GM18508 (cell line): ENCODE data around the gene FEN1.

Experiments
- ATAC-seq: cut with Tn5 transposase; IDR thresholded peaks from one replicate; pipeline ENCODE4 v1.9.1; 2021; ENCODE audit warnings: moderate number of reproducible peaks; ENCODE audit not compliant: insufficient read depth, unreplicated experiment

Gene FEN1

GRCh38 chr11:61756452-61757212 is 36.1 kb upstream of the FEN1 start:
- ATAC-seq = no peak

DNA sequence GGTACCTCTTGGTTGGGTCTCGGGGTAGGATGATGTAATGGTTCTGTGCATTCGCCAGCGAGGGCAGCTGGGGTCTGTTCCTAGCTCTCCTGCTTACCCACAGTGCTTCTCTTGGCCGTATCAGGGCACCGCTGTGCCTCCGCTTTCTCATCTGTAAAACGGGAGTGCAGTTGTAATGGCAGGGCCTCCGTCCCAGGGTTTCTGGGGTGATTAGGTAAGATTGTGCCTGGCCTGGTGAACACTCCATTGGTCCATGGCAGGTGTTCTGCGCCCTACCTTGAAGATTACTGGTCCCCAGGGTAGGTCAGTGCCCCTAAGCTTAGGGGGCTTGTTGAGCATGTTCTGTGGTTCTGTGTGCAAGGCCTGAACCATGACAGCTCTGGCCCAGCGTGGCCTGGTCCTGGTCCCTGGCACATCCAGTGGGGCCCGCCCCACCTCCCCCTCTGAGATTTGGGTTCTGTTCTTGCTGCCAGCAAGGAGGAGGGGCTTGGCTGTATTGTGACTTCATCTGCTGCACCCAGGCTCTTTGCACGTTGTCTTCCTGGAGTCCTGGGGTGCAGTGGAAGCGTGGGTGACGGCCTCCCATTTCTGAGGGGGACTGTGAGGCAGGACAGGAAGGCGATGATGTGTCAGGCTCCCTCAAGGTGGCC is 35.4 kb upstream of the FEN1 start:
- no peak for ATAC-seq

- ATAC-seq = no peak
Observed at GRCh38 chr11:61760946-61761345, 31.8 kb upstream of the FEN1 start.

DNA sequence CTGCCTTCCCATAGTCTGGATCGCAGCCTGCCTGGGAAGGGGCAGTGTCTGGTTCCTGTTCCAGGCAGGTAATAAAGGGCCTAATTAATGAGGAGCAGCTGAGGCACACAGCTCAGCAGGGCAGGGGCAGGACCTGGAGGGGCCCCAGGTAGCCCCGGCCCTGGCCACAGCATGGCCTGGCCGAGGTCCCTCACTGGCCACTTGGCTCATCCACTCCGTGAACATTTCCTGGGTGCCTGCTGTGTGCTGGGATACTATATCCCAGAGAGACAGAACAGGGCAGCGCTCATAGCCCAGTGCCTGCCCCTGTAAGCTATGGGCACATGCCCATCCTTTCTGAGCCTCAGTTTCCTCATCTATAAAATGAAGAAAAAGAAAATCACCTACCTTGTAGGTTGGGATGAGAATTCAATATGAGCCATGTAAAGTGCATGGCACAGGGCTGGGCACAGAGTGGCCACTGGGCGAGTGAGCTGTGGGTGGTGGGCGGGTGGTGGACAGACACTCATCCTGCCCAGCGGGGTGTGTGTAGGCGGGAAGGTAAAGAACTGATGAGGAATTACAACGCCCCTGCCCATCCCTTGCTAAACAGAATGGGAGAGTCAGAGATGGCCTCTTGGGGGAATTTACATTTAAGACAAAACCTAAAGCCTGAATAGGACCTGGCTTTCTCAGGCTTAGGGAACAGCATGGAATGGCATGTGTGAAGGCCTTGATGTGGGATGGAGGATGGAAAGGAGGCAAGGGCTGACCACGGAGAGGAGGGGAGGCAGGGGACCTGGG is 31.1 kb upstream of the FEN1 start:
- ATAC-seq = no peak

DNA sequence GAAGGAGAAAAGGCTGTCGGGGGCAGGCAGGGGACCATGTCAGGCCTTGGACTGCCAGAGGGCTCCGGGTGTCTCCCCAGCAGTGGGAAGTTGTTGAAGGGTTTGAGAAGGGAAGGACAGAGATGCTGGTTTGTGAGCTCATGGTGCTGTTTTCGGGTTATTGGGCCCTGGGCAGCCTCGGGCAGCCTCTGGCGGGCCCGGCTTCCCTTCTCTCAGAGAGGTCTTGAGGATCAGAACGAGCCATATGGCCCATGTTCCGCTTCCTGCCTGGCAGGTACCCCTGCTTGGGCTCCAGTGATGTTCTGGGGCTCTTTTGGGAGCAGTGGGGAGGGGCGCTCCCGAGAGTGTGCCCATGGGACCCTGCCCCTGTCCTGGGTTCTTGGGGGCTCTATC is 30.5 kb upstream of the FEN1 start:
- no peak for ATAC-seq

DNA sequence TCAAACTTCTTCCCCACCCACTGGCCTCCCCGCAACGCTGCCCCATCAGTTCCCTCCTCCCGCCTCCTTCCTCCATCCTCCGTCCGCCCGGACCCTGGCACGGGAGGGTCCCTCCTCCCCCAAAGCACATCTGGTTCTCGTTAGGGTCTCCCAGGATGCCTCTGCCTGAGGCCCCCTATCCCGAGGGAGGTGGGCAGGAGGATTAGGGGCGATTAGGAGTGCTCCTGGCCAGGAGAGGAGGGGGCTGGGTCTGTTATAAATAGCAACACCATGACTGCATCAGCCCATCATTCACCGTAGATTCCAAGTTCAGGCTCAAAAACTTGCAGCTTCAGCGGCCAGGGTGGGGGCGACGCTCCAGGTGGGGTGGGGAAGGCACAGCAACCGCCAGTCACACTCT is 29.9 kb upstream of the FEN1 start:
- ATAC-seq = no peak

DNA sequence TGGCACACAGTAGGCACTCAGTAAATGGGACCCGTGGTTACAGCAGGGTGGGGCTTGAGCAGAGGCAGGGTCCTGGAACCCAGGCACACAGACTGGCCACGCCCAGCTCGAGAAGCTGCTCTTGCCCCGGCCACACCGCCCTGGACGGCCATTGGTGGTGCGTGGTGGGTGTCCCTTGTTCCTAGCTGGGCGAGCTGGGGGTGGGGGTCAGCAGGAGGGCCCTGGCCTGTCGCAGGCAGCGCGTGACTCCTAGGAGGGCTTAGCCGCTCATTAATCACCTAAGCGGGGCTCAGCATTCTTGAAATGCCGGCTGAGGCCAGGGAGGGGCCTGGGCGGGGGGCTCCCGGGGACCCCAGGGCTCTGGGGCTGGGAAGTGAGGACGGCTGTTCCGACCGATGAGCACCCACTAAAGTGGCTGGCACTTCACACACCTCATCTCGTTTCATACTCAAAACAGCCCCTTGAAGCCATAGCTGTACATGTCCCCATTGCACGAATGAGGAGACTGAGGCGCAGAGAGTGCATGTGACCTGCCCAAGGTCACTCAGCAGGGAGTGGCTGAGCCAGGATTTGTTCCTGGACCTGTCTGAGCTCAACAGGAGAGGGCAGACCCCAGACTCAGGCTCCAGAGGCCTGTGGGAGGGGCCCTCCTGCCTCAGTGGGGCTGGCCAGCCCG is 28.6 kb upstream of the FEN1 start:
- no peak for ATAC-seq

- ATAC-seq = no peak
Observed at GRCh38 chr11:61764606-61765260, 28.0 kb upstream of the FEN1 start.

DNA sequence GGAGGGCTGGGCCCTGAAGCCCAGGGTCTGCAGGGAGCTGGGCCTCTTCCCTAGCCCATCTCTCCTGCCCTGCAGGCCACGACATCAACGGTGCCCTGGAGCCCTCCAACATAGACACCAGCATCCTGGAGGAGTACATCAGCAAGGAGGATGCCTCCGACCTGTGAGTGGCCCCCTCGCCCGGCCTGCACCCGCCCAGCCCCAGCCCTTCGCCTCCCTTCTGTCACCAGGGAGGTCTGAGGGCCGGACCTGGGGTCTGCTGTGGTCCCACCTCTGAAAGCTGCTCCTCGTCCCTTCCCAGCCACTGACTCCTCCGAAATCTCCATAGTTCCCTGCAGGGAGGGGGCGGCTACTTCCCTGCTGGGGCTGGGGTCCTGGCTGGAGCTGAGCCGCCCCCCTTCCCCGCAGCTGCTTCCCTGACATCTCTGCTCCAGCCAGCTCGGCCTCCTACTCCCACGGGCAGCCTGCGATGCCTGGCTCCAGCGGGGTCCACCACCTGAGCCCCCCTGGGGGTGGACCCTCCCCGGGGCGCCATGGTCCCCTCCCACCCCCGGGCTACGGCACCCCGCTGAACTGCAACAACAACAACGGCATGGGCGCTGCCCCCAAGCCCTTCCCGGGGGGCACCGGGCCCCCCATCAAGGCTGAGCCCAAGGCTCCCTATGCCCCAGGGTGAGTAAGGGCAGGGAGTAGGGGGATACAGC is 27.0 kb upstream of the FEN1 start:
- no peak for ATAC-seq

DNA sequence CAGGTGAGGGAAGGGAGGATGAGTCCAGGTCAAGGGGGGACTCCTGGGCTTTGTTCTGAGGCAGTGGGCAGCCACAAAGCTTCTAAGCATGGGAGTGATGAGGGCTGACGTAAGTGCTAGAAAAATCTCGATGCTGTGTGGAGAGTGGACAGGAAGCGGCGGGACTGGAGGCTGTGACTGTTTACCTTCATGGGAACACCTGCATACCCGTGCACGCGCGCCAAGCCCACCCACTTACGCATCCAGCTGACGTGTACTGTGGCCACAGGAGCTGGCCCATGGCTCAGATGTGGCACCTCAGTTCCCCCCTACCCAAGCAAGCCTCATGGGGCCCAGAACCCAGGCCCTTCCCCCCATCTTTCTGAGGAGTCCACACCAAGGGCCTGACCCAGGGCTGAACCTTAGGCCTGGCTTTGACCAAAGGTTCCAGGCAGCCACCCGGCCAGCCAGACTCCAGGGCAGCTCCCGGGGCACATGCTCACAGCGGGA is 26.3 kb upstream of the FEN1 start:
- no peak for ATAC-seq

DNA sequence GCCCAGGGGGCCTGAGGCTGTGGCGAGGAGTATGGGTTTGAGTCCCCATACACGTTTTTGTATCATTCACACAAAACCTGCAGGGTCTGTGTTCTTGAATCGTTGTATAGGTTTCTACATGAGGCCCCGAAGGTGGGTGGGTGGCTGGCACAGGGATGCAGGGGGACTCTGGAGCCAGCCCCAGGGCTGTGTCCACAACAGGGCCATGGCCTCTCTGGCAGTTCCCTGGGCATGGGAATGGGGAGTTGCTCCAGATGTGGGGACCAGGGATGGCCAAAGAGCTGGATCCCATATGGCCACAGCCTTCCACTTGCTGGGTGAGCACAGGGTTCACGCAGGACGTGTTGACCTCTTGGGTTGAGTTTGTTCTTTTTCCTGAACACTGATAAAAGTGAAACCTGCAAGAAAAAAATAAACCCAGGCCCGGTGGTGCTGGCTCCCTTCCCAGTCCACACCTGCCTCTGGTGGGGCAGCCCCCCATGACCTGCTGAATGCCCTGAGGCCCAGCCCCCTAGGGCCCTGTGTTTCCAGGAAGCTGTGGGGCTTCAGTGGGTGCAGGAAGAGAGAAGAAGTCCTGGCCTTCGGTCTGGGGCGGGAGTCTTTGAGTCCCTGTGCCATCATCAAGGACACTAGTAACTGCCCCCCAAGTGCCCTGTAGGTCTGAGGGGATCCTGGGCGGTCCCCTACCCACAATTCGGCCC is 24.2 kb upstream of the FEN1 start:
- no peak for ATAC-seq

DNA sequence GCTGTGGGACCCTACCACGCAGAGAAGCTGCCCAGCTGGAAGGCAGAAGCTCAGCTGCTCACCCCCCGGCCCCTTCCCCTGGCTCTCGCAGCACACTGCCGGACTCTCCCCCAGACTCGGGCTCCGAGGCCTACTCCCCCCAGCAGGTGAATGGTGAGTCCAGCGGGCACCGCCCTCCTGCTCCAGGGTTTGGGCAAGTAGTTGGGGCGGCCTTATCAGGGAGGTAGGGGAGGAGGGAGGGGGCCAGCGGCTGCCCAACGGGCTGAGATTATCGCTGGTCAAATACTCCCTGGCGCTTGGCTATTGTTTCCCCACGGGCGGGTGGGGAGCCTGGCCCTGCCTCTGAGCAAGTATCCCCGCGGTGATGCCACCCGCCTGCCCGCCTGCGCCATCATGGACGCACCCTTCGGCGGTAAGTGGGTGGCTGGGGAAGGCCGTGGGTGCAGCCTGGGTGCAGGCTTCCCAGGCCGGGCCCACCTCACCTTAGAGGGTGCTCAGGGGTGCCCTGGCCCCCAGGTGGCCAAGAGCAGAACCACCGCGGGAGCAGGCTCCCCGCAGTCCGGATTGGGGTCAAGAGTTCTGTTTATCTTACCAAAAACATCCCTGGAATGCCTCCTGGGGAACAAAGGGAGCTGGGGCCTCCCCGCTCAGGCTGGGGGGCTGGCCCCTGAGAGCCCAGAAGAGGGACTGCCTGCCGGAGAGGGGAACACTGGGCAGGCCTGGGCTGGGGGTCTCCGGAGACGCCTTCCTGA is 23.4 kb upstream of the FEN1 start:
- ATAC-seq = no peak

DNA sequence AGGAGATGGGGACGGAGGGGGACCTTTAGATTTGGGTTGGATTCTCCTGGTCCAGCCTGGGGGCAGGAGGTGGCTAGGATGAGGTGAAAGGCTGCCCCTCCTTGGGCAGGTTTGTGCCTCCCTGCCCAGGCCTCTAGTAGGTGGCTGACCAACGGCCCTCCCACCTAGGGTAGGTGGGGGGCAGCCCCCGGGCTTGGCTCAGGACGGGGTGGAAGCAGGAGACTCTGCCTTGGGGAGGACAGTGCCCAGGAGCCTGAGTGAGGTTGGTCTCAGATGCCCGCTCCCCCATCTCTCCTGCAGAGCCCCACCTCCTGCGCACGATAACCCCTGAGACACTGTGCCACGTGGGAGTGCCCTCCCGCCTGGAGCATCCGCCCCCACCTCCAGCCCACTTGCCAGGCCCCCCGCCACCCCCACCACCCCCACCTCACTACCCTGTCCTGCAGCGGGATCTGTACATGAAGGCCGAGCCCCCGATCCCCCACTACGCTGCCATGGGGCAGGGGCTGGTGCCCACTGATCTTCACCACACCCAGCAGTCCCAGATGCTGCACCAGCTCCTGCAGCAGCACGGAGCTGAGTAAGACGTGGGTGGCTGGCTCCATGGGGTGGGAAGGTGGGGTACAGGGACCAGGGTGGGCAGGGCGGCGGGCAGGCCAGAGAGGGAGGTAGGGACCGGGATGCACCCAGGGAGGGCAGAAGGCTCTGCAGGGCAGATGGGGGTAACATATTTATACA is 22.6 kb upstream of the FEN1 start:
- no peak for ATAC-seq

DNA sequence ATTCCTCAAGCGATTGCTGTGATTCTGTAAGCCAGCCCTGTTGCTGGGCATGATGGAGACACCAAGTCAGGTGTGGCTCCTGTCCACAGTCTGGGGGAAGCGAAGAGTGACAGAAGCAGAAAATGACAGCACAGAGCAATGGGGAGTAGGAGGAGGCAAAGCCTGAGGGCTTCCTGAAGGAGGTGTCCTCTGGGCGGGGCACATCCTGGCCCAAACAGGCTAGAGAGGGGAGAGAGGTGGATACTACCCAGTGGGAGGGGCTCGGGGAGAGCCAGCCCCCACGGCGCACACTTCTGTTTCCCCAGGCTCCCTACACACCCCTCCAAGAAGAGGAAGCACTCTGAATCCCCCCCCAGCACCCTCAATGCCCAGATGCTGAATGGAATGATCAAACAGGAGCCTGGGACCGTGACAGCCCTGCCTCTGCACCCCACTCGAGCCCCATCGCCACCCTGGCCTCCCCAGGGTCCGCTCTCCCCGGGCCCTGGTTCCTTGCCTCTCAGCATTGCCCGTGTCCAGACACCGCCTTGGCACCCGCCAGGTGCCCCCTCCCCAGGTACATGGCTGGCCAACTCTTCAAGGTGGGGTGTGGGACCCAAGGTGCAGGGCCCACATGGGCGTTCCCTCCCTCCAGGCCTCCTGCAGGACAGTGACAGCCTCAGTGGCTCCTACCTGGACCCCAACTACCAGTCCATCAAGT is 21.4 kb upstream of the FEN1 start:
- no peak for ATAC-seq

DNA sequence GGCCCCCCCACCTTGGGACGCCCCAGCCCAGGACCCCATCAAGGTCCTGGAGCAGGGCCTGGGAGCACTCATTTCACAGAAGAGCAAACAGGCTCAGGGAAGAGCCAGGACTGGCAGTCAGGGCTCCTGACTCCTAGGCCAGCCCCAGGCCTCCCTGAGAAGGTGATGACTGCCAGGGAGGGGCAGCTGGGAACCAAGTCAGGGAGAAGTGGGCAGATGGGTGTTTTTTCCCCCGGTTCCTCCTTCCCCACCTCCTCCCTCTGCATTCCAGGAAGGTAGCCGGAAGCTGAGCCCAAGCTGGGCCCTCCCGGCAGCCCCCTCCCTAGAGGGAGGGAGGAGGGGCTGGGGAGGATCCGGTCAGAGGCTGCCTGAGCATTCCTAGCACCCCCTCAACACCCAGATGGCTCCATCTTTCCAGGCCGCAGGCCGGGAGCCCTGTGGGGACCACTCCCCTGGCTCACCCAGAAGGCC is 20.7 kb upstream of the FEN1 start:
- no peak for ATAC-seq

DNA sequence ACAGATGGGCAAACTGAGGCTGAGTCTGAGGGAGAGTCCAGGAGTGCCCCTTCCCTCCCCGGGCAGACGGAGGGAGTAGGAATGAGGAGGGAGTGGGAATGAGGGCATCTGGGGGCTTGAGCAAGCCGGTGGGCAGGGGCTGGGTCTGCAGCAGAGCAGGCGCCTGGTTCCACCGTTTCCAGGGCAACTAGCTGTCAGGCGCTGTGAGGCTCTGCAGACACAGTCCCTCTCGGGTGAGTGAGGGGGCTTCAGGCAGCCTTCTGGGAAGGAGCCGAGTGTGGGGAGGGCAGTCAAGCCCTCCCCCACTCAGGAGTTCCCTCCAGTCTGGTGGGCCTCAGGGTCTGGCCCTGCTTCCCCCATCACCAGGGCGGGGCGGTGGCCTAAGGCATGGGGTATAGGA is 19.4 kb upstream of the FEN1 start:
- no peak for ATAC-seq

DNA sequence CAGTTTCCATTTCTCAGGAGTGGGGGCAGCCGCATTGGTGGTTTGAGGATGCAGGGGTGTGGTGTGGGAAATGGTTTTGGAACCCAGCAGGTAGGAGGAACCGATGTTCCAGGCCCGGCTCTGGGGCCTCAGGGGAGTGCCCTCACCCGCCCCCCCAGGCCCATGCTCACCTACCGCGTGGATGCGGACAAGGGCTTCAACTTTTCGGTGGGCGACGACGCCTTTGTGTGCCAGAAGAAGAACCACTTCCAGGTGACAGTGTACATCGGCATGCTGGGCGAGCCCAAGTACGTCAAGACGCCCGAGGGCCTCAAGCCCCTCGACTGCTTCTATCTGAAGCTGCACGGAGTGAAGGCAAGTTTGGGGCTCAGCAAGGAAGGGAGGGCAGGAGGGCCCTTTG is 18.9 kb upstream of the FEN1 start:
- ATAC-seq = no peak
